ENCODE measurements around the gene ZNF451. TPM values are rescaled to one million over a fixed set of nuclear protein-coding genes. Genes with fewer than 3 reads are reported as not detected.

ZNF451 gene
- total and polyA plus RNA-seq, 2 experiments from 2014 or later = 18.9 to 61.0 TPM

DNA sequence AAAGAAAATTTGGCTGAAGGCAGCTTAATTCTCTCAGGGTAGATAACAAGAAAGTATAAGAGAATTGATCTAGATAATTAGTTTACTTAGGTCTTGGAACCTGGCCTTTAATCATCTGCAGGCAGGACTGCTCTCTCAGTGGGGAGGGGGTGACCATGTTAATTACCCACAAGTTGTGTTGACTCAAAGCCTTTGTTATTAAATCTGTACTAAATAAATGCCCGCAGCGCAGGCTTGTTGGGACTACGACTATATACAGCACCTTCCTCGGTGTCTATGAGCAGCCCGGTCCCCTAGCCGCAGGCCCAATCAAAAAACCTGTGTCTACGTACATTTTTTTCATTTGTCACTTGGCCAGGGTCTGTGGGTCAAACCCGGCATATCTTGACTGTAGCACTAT, 15.6 kb upstream of the ZNF451 start:
- no peaks in the 10 kb centered on the region for H3K27me3 ChIP-seq
- TF ChIP-seq, protein P1, sequence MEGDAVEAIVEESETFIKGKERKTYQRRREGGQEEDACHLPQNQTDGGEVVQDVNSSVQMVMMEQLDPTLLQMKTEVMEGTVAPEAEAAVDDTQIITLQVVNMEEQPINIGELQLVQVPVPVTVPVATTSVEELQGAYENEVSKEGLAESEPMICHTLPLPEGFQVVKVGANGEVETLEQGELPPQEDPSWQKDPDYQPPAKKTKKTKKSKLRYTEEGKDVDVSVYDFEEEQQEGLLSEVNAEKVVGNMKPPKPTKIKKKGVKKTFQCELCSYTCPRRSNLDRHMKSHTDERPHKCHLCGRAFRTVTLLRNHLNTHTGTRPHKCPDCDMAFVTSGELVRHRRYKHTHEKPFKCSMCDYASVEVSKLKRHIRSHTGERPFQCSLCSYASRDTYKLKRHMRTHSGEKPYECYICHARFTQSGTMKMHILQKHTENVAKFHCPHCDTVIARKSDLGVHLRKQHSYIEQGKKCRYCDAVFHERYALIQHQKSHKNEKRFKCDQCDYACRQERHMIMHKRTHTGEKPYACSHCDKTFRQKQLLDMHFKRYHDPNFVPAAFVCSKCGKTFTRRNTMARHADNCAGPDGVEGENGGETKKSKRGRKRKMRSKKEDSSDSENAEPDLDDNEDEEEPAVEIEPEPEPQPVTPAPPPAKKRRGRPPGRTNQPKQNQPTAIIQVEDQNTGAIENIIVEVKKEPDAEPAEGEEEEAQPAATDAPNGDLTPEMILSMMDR (IDR thresholded peaks at IDR 0.05; ENCODE audit: low read depth, low read length) = no peak

DNA sequence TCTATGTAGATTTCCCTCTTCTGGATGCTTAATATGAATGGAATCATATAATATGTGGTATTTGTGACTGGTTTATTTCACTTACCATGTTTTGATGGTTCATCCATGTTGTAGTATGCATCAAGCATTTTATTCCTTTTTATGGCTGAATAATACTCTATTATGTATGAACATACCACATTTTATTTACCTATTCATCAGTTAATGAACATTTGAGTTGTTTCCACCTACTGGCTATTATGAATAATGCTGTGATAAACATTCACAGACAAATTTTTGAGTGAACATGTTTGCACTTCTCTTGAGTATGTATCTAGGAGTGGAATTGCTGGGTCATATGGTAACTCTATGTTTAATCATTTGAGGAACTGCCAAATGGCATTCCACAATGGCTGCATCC, 14.9 kb upstream of the ZNF451 start:
- Histone ChIP-seq H3K4me1 (ENCODE audit: low read depth) (no peaks in the 10 kb centered on the region), H3K27me3 (no peaks in the 10 kb centered on the region), H3K4me3 (no peak overlapping the region), H3K9me3 (ENCODE audit: low read depth) (no peaks in the 10 kb centered on the region), H3K36me3 (no peaks in the 10 kb centered on the region), H3K27ac (no peak overlapping the region)
- TF ChIP-seq, protein P1 (IDR thresholded peaks at IDR 0.05; ENCODE audit: low read depth, low read length) = no peak
- no peak for DNase-seq (ENCODE audit: low read depth in 1 of 2, low spot score in 1 of 2)

More for the DNA sequence above, 15.6 kb upstream of the ZNF451 start:
- Histone ChIP-seq H3K36me3 (no peaks in the 10 kb centered on the region), H3K4me1 (ENCODE audit: low read depth) (no peaks in the 10 kb centered on the region), H3K9me3 (ENCODE audit: low read depth) (no peaks in the 10 kb centered on the region), H3K4me3 (no peak overlapping the region), H3K27ac (no peak overlapping the region)
- DNase-seq (ENCODE audit: low read depth in 1 of 2, low spot score in 1 of 2) = no peak

DNA sequence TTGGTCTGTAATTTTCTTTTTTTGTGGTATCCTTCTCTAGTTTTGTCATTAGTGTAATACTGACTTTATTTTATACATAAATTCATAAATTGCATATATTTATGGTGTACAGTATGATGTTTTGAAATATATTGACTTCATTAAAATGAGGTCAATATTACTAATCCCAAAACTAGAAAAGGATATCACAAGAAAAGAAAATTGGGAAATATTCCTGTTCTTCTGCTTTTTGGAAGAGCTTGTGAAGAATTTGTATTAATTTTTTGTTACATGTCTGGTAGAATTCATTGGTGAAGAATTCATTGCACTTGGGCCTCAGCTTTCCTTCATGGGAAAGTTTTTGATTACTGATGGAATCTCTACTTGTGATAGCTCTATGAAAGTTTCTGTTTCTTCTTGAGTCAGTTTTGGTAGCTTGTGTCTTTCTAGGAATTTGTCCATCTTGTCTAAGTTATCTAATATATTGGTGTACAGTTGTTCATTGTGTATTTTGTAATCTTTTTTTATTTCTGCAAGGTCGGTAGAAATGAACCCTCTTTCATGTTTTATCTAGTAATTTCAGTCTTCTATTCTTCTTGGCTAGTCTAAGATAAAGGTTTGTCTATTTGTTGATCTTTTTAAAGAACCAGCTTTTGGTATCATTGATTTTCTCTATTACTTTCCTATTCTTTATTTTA, 11.3 kb upstream of the ZNF451 start:
- Histone ChIP-seq H3K4me3 (no peak overlapping the region), H3K27ac (no peak overlapping the region), H3K27me3 (no peaks in the 10 kb centered on the region), H3K9me3 (ENCODE audit: low read depth) (no peaks in the 10 kb centered on the region), H3K36me3 (no peaks in the 10 kb centered on the region), H3K4me1 (ENCODE audit: low read depth) (no peaks in the 10 kb centered on the region)
- TF ChIP-seq, protein P1 (IDR thresholded peaks at IDR 0.05; ENCODE audit: low read depth, low read length) = no peak
- no peak for DNase-seq (ENCODE audit: low read depth in 1 of 2, low spot score in 1 of 2)

DNA sequence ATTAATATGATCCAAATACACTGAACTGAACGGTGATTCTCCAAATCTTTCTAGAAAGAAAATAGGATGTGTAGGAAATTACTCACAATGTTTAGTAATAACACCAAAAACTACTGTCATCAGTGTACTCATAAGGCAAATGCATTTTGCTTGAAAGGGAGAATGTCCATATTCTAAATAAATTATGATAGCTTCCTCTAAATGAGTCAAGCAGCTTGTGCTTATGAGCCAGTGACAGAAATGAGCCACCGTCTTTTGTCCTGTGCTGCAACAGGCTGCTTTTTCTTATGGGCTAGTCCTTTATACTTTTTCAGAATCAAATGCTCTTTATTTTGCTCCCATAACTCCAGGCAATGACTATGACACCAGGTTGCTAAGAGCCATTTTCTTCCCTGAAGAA, 4.5 kb upstream of the ZNF451 start:
- DNase-seq (ENCODE audit: low read depth in 1 of 2, low spot score in 1 of 2) = no peak
- no peaks in the 10 kb centered on the region for H3K36me3 ChIP-seq
- TF ChIP-seq, protein P1 (IDR thresholded peaks at IDR 0.05; ENCODE audit: low read depth, low read length) = no peak
- H3K27ac ChIP-seq = no peak overlapping the region
- H3K4me1 ChIP-seq (ENCODE audit: low read depth) = peaks cover 8% of the 10 kb centered on the region
- H3K9me3 ChIP-seq (ENCODE audit: low read depth) = no peaks in the 10 kb centered on the region
- no peaks in the 10 kb centered on the region for H3K27me3 ChIP-seq
- H3K4me3 ChIP-seq = no peak overlapping the region

DNA sequence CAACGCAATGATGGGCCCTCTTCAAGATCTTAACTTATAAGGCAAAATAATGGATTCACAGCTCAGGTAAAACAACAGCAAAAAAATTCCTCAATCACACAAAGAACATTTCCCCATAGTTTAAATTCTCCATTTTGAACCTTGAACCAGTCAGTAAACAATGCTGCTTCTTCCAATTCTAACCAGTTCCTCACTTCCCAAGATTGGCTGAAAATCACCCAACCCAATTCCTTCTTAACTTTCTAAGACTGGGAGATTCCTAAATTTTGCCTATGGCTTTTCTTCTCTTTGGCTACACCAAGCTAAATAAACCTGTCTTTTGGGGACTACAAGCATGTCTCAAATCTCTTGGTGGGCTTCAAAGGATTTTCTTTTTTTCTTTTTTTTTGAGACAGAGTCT, 3.1 kb upstream of the ZNF451 start:
- Histone ChIP-seq H3K27me3 (no peaks in the 10 kb centered on the region), H3K36me3 (peaks cover 3% of the 10 kb centered on the region), H3K4me1 (ENCODE audit: low read depth) (peaks cover 13% of the 10 kb centered on the region), H3K9me3 (ENCODE audit: low read depth) (no peaks in the 10 kb centered on the region), H3K4me3 (no peak overlapping the region), H3K27ac (no peak overlapping the region)
- no peak for DNase-seq (ENCODE audit: low read depth in 1 of 2, low spot score in 1 of 2)
- TF ChIP-seq, protein P1 (IDR thresholded peaks at IDR 0.05; ENCODE audit: low read depth, low read length) = no peak
